Gastroesophageal sphincter (tissue), 4 donors: ENCODE data around the gene DENND5B. TPM values are rescaled to one million over a fixed set of nuclear protein-coding genes. Genes with fewer than 3 reads are reported as not detected.

Experiments used
- ATAC-seq: fragments of 150-250 bp; one replicate; pipeline ENCODE4 v1.9.1; 2016; ENCODE audit warnings: mild to moderate bottlenecking, moderate library complexity
- H3K27ac ChIP-seq, 4 donors: fragments of 200-600 bp; sonication (generic) in 3 of 4; 1 replicate in 3 of 4; 2 replicates in 1 of 4; pipeline ENCODE4 v1.5.1; 2016 to 2019
- H3K27me3 ChIP-seq: fragments of 200-600 bp; sonication (generic); one replicate; pipeline ENCODE4 v1.5.1; 2019
- H3K36me3 ChIP-seq, 2 donors: fragments of 200-600 bp; sonication (generic); one replicate each; pipeline ENCODE4 v1.5.1; 2019; ENCODE audit warnings: control low read depth in 1 of 2
- H3K4me1 ChIP-seq, 3 donors: fragments of 200-600 bp; sonication (generic); 1 replicate in 2 of 3; 2 replicates in 1 of 3; pipeline ENCODE4 v1.5.1; 2016 to 2019; ENCODE audit warnings: control low read depth in 2 of 3
- H3K4me3 ChIP-seq, 2 donors: fragments of 200-600 bp; sonication (generic); one replicate each; pipeline ENCODE4 v1.5.1; 2019; ENCODE audit warnings: mild to moderate bottlenecking in 1 of 2, moderate library complexity in 1 of 2
- H3K9me3 ChIP-seq, 3 donors: fragments of 200-600 bp; sonication (generic); one replicate each; pipeline ENCODE4 v1.5.1; 2017 to 2019; ENCODE audit warnings: control low read depth in 2 of 3
- EP300 ChIP-seq: sonication (generic); formaldehyde crosslinking; IDR thresholded peaks from one replicate; pipeline ENCODE4 v1.6.1; 2017; ENCODE audit warnings: antibody characterized with exemption, mild to moderate bottlenecking
- POLR2A ChIP-seq, 2 donors: fragments of 450-650 bp; IDR thresholded peaks; one replicate each; pipeline ENCODE4 v1.6.1; 2017; ENCODE audit warnings: antibody characterized with exemption in 2 of 2, mild to moderate bottlenecking in 2 of 2, moderate library complexity in 1 of 2
- POLR2AphosphoS5 ChIP-seq: sonication (generic); formaldehyde crosslinking; IDR thresholded peaks from one replicate; pipeline ENCODE4 v1.6.1; 2017; ENCODE audit warnings: antibody characterized with exemption
- WGBS, 2 donors: methylation state at CpG; one replicate each; pipeline ENCODE4 v1.1.5; 2018; ENCODE audit warnings: low coverage in 1 of 2; 5-methylcytosine and 5-hydroxymethylcytosine counted together
- total RNA-seq, 4 donors: library from RNA; depleted of rRNA; stranded (reverse); fragments of >200 nt; gene quantifications; one replicate each; pipeline ENCODE4 v1.1.0, GENCODE V29; 2016
- TF ChIP-seq, protein P1 (sequence below), 4 experiments: fragments of 200-600 bp in 2 of 4; fragments of 450-650 bp in 2 of 4; sonication (generic) in 1 of 4; IDR thresholded peaks; one replicate each; pipeline ENCODE4 v1.5.1; 2017 to 2019; ENCODE audit warnings: antibody characterized with exemption in 4 of 4, mild to moderate bottlenecking in 2 of 4, moderate library complexity in 2 of 4

The DENND5B gene
- total RNA-seq, 4 donors from 2014 or later, result 14.7 to 40.8 (median 17.7) TPM

DNA sequence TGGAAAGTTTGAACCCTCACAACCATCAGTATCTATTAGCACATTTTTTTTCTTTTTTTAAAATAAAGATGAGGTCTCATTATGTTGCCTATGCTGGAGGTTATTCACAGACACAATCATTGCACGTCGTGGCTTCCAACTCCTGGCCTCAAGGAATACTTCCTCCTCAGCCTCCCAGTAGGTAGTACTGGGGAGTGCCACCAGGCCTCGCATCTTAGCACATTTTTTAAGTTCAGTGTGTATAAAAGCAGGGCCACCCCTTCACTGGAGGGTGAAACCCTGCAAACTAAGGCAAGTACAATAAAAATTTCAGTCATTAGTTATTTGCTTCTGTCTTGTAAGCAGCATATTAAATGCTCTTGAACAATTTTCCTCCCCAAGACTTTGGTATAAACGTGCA, 150.8 kb downstream of the DENND5B start:
- TF ChIP-seq EP300, result no peak
- no peak for TF ChIP-seq POLR2AphosphoS5
- TF ChIP-seq, protein P1, sequence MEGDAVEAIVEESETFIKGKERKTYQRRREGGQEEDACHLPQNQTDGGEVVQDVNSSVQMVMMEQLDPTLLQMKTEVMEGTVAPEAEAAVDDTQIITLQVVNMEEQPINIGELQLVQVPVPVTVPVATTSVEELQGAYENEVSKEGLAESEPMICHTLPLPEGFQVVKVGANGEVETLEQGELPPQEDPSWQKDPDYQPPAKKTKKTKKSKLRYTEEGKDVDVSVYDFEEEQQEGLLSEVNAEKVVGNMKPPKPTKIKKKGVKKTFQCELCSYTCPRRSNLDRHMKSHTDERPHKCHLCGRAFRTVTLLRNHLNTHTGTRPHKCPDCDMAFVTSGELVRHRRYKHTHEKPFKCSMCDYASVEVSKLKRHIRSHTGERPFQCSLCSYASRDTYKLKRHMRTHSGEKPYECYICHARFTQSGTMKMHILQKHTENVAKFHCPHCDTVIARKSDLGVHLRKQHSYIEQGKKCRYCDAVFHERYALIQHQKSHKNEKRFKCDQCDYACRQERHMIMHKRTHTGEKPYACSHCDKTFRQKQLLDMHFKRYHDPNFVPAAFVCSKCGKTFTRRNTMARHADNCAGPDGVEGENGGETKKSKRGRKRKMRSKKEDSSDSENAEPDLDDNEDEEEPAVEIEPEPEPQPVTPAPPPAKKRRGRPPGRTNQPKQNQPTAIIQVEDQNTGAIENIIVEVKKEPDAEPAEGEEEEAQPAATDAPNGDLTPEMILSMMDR (IDR thresholded peaks at IDR 0.05), result no peak
- TF ChIP-seq POLR2A (IDR thresholded peaks at IDR 0.05), result no peak
- 91 to 96% methylated on average over 2 to 3 of the region's 4 CpGs for WGBS, 2 donors
- ATAC-seq, result no peak

DNA sequence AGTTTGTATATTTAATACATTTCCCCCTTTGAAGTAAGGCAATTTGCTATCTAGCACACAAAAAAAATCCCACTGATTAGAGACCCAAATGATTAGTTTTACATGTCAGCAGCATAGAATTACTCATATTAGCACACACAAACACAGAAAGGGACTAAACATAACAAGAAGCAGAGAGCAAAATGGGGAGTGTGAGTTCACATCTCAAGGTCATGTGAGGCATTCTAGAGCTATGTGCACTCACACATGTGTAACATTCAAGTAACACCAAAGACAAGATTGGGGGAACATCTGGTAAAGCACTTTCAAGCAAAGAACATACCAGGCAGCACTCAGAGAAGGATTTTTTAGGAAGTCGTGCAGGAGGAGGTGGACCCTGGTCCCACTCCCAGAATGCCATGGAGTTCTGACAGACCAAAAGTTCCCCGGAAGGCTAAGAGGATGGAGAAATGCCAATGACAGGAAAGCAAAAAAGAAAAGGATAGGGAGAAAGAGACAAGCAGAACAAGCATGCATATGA, 159.2 kb downstream of the DENND5B start:
- ATAC-seq, result no peak
- H3K36me3 ChIP-seq, result no peaks in the 10 kb centered on the region
- no peak overlapping the region for H3K27ac ChIP-seq
- TF ChIP-seq, protein P1 (IDR thresholded peaks at IDR 0.05), result no peak
- TF ChIP-seq POLR2AphosphoS5 (no peak), EP300 (no peak), POLR2A (IDR thresholded peaks at IDR 0.05) (no peak)
- WGBS, 2 donors, result 18 to 27% methylated on average over 2 of the region's 2 CpGs
- no peaks in the 10 kb centered on the region for H3K9me3 ChIP-seq
- no peak overlapping the region for H3K4me3 ChIP-seq
- no peaks in the 10 kb centered on the region for H3K4me1 ChIP-seq
- H3K27me3 ChIP-seq, result no peaks in the 10 kb centered on the region

More for the DNA sequence above, 150.8 kb downstream of the DENND5B start:
- Histone ChIP-seq H3K4me3 (no peak overlapping the region), H3K4me1 (no peaks in the 10 kb centered on the region), H3K27me3 (no peaks in the 10 kb centered on the region), H3K36me3 (peaks cover 0 to 32% of the 10 kb centered on the region in 2 donors), H3K9me3 (no peaks in the 10 kb centered on the region), H3K27ac (no peak overlapping the region)

DNA sequence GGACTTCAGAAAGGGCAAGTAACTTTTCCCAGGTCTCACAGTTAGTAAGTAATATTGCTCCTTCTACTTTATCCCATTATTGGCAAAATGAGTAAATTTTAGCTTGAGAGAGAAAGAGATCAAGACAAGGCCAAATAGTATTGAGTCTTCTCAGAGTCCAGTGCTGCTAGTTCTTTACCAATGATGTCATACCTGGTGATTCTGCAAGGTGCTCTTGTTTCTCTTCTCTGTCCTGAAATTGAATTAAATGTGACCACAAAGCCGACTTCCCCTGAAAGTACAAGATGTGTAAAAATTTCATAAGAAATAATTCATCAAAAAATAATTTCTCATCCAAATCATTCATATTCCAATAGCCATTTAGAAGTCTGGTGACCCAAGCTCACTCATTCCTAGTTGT, 167.5 kb downstream of the DENND5B start:
- H3K36me3 ChIP-seq, result peaks cover 0 to 62% of the 10 kb centered on the region in 2 donors
- TF ChIP-seq EP300 (no peak), POLR2AphosphoS5 (no peak), POLR2A (IDR thresholded peaks at IDR 0.05) (no peak)
- TF ChIP-seq, protein P1 (IDR thresholded peaks at IDR 0.05), result no peak
- H3K4me1 ChIP-seq, result no peaks in the 10 kb centered on the region
- no peak for ATAC-seq
- H3K27ac ChIP-seq, result no peak overlapping the region
- no peak overlapping the region for H3K4me3 ChIP-seq
- 91 to 100% methylated on average over 1 of the region's 1 CpG for WGBS, 2 donors
- H3K9me3 ChIP-seq, result no peaks in the 10 kb centered on the region
- no peaks in the 10 kb centered on the region for H3K27me3 ChIP-seq

DNA sequence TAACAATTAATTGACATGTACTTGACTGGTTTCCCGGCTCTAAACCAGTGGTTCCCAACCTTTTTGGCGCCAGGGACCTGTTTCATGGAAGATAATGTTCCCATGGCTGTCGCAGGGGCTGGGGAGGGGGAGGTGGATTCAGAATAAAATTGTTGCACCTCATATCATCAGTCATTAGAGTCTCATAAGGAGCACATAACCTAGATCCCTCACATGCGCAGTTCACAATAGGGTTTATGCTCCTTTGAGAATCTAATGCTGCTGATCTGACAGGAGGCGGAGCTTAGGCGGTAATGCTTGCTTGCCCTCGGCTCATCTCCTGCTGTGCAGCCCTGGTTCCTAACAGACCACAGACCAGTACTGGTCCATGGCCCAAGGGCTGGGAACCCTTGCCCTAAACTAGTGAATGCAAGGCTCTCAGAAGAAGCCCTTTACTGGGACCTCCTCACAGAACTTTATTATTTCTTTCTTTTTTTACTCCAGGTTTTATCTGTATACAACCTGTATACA, 178.6 kb downstream of the DENND5B start:
- Histone ChIP-seq H3K36me3 (peaks cover 0 to 59% of the 10 kb centered on the region in 2 donors), H3K9me3 (no peaks in the 10 kb centered on the region), H3K4me3 (no peak overlapping the region), H3K27me3 (no peaks in the 10 kb centered on the region), H3K27ac (no peak overlapping the region), H3K4me1 (no peaks in the 10 kb centered on the region)
- TF ChIP-seq POLR2AphosphoS5, result no peak
- TF ChIP-seq, protein P1 (IDR thresholded peaks at IDR 0.05), result no peak
- TF ChIP-seq POLR2A (IDR thresholded peaks at IDR 0.05), result no peak
- TF ChIP-seq EP300, result no peak
- no peak for ATAC-seq
- WGBS, 2 donors, result 83% methylated on average over 7 of the region's 7 CpGs; no CpG with 5 or more reads in 1 of the 2 donors

DNA sequence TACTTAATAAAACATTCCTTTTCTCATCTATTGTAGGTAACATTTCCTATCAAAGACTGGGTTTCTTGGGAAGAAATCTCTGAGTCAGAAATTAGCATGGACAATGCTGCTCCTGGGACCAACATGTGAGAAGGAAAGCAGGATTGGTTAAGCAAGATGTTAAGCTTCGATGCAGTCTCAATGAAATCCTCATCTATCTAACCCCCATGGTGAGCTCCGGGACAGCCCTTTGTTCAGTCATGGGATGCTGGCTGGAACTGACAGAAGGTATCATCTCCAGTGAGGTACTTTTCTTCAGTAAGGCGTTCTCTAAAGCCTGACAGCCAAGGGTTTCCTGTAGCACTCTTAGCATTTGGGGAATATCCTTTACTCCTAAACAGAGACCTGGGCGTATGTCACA, 182.2 kb downstream of the DENND5B start:
- no peak for ATAC-seq
- no peaks in the 10 kb centered on the region for H3K4me1 ChIP-seq
- H3K27ac ChIP-seq, result no peak overlapping the region
- WGBS, 2 donors, result 82 to 84% methylated on average over 4 of the region's 4 CpGs
- TF ChIP-seq, protein P1 (IDR thresholded peaks at IDR 0.05), result no peak
- no peaks in the 10 kb centered on the region for H3K27me3 ChIP-seq
- H3K36me3 ChIP-seq, result peaks cover 0 to 36% of the 10 kb centered on the region in 2 donors
- no peak overlapping the region for H3K4me3 ChIP-seq
- H3K9me3 ChIP-seq, result no peaks in the 10 kb centered on the region
